IgD-negative memory B cell (primary cell): Measurements from ENCODE around the gene LRBA. TPM values are rescaled to one million over a fixed set of nuclear protein-coding genes. Genes with fewer than 3 reads are reported as not detected.

Source experiments
- H3K27ac Mint-ChIP-seq, 3 donors: one replicate each; pipeline ENCODE4 v1.8.0; 2020 to 2022; ENCODE audit warnings: mild to moderate bottlenecking in 3 of 3, mixed read lengths in 3 of 3, moderate library complexity in 1 of 3
- H3K27me3 Mint-ChIP-seq: one replicate; pipeline ENCODE4 v1.8.0; 2021; ENCODE audit warnings: mixed read lengths
- H3K36me3 Mint-ChIP-seq: one replicate; pipeline ENCODE4 v1.8.0; 2020; ENCODE audit warnings: mild to moderate bottlenecking, mixed read lengths
- H3K4me1 Mint-ChIP-seq, 3 donors: one replicate each; pipeline ENCODE4 v1.8.0; 2020 to 2022; ENCODE audit warnings: mixed read lengths in 3 of 3, mild to moderate bottlenecking in 1 of 3
- H3K4me3 Mint-ChIP-seq, 4 donors: one replicate each; pipeline ENCODE4 v1.8.0; 2020 to 2022; ENCODE audit warnings: mild to moderate bottlenecking in 4 of 4, mixed read lengths in 4 of 4, moderate library complexity in 3 of 4
- H3K9me3 Mint-ChIP-seq, 3 donors: one replicate each; pipeline ENCODE4 v1.8.0; 2020 to 2021; ENCODE audit warnings: mixed read lengths in 3 of 3, mild to moderate bottlenecking in 1 of 3
- polyA plus RNA-seq: library from polyadenylated mRNA; unstranded; fragments of 300-500 nt; fragmentation: Illumina TruSeq; gene quantifications from one replicate; pipeline ENCODE4 v1.2.3, GENCODE V29; 2021

The LRBA gene
- polyA plus RNA-seq, 1 donor from 2014 or later: 15.3 TPM

GRCh38 chr4:150363721-150364688 lies 651.1 kb downstream of the LRBA start:
- peaks cover 10% of the 10 kb centered on the region for H3K36me3 Mint-ChIP-seq
- H3K27me3 Mint-ChIP-seq: no peaks in the 10 kb centered on the region

GRCh38 chr4:150358691-150359090 lies 656.4 kb downstream of the LRBA start:
- Mint-ChIP-seq H3K27me3 (no peaks in the 10 kb centered on the region), H3K27ac (no peak overlapping the region), H3K9me3 (no peaks in the 10 kb centered on the region), H3K4me1 (peaks cover 0 to 2% (median 0%) of the 10 kb centered on the region in 3 donors), H3K4me3 (no peak overlapping the region), H3K36me3 (peaks cover 13% of the 10 kb centered on the region)

More at GRCh38 chr4:150363721-150364688, 651.1 kb downstream of the LRBA start:
- peaks cover 0 to 2% (median 0%) of the 10 kb centered on the region in 3 donors for H3K4me1 Mint-ChIP-seq
- no peak overlapping the region for H3K4me3 Mint-ChIP-seq
- no peak overlapping the region for H3K27ac Mint-ChIP-seq
- H3K9me3 Mint-ChIP-seq: no peaks in the 10 kb centered on the region

DNA sequence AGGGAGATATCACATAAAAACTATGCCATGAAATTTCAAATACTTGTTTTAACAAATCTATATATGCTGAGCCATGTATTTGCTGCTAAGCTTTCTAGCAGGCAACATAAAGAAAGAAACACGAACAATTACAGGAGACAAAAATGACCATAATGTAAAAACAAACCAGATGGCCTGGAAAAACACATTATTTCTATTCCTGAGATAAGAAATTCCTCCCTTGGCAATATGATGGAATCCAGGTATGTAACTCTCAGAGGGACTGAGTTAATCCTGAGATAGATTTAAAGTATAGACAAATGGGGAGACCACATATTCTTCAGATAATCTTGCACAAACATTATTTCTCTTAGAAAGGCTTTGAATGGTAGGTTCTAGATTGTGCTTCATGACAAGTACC lies 657.3 kb downstream of the LRBA start:
- Mint-ChIP-seq H3K27ac (no peak overlapping the region), H3K36me3 (peaks cover 10% of the 10 kb centered on the region), H3K4me3 (no peak overlapping the region), H3K9me3 (no peaks in the 10 kb centered on the region), H3K4me1 (peaks cover 0 to 2% (median 0%) of the 10 kb centered on the region in 3 donors), H3K27me3 (no peaks in the 10 kb centered on the region)

GRCh38 chr4:150355858-150356455 lies 659.1 kb downstream of the LRBA start:
- Mint-ChIP-seq H3K27me3 (no peaks in the 10 kb centered on the region), H3K9me3 (no peaks in the 10 kb centered on the region), H3K27ac (no peak overlapping the region), H3K36me3 (peaks cover 8% of the 10 kb centered on the region), H3K4me3 (no peak overlapping the region), H3K4me1 (peaks cover 0 to 2% (median 0%) of the 10 kb centered on the region in 3 donors)

DNA sequence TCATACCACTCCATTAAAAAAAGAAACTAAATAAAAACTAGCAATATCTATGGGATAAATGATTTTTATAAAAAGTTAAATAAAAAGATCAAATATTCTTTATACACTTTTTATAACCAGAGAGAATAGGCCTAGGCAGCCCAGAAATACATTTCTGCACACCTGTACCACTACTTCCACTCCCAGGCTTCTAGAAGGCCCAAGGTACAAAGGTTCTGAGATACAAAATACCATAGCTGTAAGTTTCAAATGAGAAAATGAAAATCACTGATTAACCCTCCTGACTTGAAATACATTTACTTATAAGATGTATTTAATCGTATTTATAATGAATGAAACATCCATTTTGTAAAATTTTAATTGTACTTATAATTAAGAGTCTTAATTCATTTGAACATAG lies 659.7 kb downstream of the LRBA start:
- H3K4me3 Mint-ChIP-seq: no peak overlapping the region
- no peak overlapping the region for H3K27ac Mint-ChIP-seq
- no peaks in the 10 kb centered on the region for H3K9me3 Mint-ChIP-seq
- no peaks in the 10 kb centered on the region for H3K27me3 Mint-ChIP-seq
- peaks cover 8% of the 10 kb centered on the region for H3K36me3 Mint-ChIP-seq
- peaks cover 0 to 2% (median 0%) of the 10 kb centered on the region in 3 donors for H3K4me1 Mint-ChIP-seq

DNA sequence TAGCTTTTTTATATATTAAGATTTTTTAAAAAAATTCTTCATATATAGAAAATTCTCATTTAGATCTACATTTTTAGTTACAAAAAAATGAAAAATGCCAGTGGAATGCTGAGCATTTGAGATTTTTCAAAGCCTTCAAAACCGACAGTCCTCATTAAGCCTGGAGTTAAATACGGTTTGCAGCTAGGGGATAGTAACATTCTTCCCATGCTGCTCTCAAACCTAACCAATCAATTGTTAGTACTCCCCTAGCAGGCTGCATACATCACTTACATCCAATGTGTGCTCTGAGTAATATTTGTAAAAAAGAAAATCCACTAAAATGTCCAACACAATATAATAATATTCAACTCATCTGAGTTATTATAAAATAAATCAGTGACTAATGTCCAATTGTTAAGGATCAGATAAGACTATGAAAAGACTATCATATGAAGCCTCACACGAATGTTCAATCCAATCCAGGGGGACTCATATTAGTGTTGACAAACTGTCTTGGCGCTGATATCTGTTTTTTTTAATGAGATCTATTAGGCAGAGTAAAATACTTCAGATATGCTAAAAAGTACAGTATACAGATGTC lies 660.8 kb downstream of the LRBA start:
- no peak overlapping the region for H3K4me3 Mint-ChIP-seq
- no peak overlapping the region for H3K27ac Mint-ChIP-seq
- H3K27me3 Mint-ChIP-seq: no peaks in the 10 kb centered on the region
- peaks cover 0 to 2% (median 0%) of the 10 kb centered on the region in 3 donors for H3K4me1 Mint-ChIP-seq
- peaks cover 7% of the 10 kb centered on the region for H3K36me3 Mint-ChIP-seq
- H3K9me3 Mint-ChIP-seq: no peaks in the 10 kb centered on the region

- Mint-ChIP-seq H3K9me3 (no peaks in the 10 kb centered on the region), H3K27ac (no peak overlapping the region), H3K36me3 (peaks cover 16% of the 10 kb centered on the region), H3K4me3 (no peak overlapping the region), H3K27me3 (no peaks in the 10 kb centered on the region), H3K4me1 (no peaks in the 10 kb centered on the region)
These were observed 667.0 kb downstream of the LRBA start for GRCh38 chr4:150348079-150348478.

DNA sequence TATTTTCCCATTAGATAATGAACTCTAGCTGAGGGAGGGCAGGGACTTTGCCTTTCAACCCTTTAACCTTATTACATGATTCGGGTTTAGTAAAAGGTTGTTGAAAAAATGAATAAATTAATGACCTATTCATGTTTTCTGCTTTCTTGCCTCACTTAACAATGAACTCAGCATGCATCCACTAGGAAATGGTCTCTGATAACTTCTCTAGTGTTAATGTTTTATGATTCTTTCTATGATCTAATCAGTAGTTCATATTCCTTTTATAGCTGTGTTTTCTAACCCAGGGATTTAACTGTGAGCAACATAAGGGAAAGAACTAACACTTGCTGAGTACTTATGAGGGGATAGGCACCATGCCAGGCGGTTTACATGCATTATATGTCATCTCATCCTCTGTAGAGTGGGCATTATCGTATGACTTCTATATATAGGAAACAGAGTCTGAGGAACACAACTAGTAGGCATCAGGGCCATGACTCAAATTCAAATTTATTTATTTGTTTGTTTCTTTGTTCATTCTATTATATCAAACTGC lies 669.8 kb downstream of the LRBA start:
- no peaks in the 10 kb centered on the region for H3K27me3 Mint-ChIP-seq
- H3K36me3 Mint-ChIP-seq: peaks cover 21% of the 10 kb centered on the region
- H3K4me1 Mint-ChIP-seq: no peaks in the 10 kb centered on the region
- no peak overlapping the region for H3K4me3 Mint-ChIP-seq
- H3K9me3 Mint-ChIP-seq: no peaks in the 10 kb centered on the region
- no peak overlapping the region for H3K27ac Mint-ChIP-seq

DNA sequence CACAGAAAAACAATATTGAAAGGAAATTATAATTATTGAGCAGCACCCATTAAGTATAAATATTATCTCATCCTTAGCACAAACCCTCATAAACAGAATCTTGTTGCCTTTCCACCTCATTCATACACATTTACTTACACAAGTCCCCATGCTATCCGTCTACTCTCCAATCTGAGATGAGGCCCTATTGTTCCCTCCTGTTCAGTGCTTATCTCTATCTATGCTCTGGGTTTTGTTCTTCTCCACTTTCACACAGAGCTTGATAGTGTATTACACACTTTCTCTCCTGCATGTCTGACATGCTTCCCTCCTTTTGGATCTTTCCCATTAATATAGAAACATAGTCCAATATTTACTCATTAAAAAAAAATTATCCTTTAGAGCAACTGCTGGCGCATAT lies 671.3 kb downstream of the LRBA start:
- H3K4me3 Mint-ChIP-seq: no peak overlapping the region
- no peaks in the 10 kb centered on the region for H3K4me1 Mint-ChIP-seq
- H3K36me3 Mint-ChIP-seq: peaks cover 20% of the 10 kb centered on the region
- H3K9me3 Mint-ChIP-seq: no peaks in the 10 kb centered on the region
- H3K27me3 Mint-ChIP-seq: no peaks in the 10 kb centered on the region
- H3K27ac Mint-ChIP-seq: no peak overlapping the region

GRCh38 chr4:150342945-150343344 lies 672.1 kb downstream of the LRBA start:
- no peaks in the 10 kb centered on the region for H3K9me3 Mint-ChIP-seq
- no peaks in the 10 kb centered on the region for H3K4me1 Mint-ChIP-seq
- no peak overlapping the region for H3K27ac Mint-ChIP-seq
- H3K36me3 Mint-ChIP-seq: peaks cover 18% of the 10 kb centered on the region
- no peaks in the 10 kb centered on the region for H3K27me3 Mint-ChIP-seq
- H3K4me3 Mint-ChIP-seq: no peak overlapping the region

DNA sequence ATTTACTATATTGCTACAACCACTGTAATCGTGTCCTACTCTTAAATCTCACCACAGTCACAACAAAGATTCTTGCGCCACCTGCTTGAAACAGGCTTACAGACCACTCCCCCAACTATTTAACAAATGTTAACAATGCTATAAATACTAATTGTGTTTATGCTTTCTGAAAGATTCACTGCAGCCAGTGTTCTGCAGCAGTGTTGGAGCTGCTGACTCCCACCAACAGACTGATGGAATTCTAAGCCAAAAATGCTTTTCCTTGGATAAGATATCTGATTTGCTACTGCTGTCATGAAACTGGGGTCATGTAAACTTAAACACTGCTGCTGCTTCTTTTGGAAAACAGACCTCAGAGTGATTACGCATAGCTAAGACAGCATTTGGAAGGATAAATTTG lies 677.4 kb downstream of the LRBA start:
- no peaks in the 10 kb centered on the region for H3K4me1 Mint-ChIP-seq
- H3K27ac Mint-ChIP-seq: no peak overlapping the region
- H3K4me3 Mint-ChIP-seq: no peak overlapping the region
- H3K9me3 Mint-ChIP-seq: peaks cover 0 to 1% (median 0%) of the 10 kb centered on the region in 3 donors
- H3K27me3 Mint-ChIP-seq: no peaks in the 10 kb centered on the region
- H3K36me3 Mint-ChIP-seq: peaks cover 6% of the 10 kb centered on the region

- H3K27me3 Mint-ChIP-seq: no peaks in the 10 kb centered on the region
- peaks cover 6% of the 10 kb centered on the region for H3K36me3 Mint-ChIP-seq
- no peak overlapping the region for H3K27ac Mint-ChIP-seq
- peaks cover 0 to 1% (median 0%) of the 10 kb centered on the region in 3 donors for H3K9me3 Mint-ChIP-seq
- no peak overlapping the region for H3K4me3 Mint-ChIP-seq
- no peaks in the 10 kb centered on the region for H3K4me1 Mint-ChIP-seq
These were observed 678.2 kb downstream of the LRBA start for GRCh38 chr4:150336676-150337412.

GRCh38 chr4:150332961-150333360 lies 682.1 kb downstream of the LRBA start:
- Mint-ChIP-seq H3K4me3 (no peak overlapping the region), H3K27me3 (no peaks in the 10 kb centered on the region), H3K27ac (no peak overlapping the region), H3K9me3 (peaks cover 0 to 1% (median 0%) of the 10 kb centered on the region in 3 donors), H3K36me3 (no peaks in the 10 kb centered on the region), H3K4me1 (peaks cover 0 to 5% (median 3%) of the 10 kb centered on the region in 3 donors)

GRCh38 chr4:150332086-150332485 lies 683.0 kb downstream of the LRBA start:
- Mint-ChIP-seq H3K9me3 (peaks cover 0 to 1% (median 0%) of the 10 kb centered on the region in 3 donors), H3K4me1 (peaks cover 0 to 5% (median 3%) of the 10 kb centered on the region in 3 donors), H3K27ac (no peak overlapping the region), H3K36me3 (no peaks in the 10 kb centered on the region), H3K27me3 (no peaks in the 10 kb centered on the region), H3K4me3 (no peak overlapping the region)
